Head of caudate nucleus (tissue), 42 donors: ENCODE measurements around the gene PPEF1.
"Not testable (repeated sequence)": the region's sequence is repeated elsewhere in the genome, so short reads cannot be mapped to it uniquely, and the experiment has no call there.

Experiments used
- DNase-seq, 42 donors: peaks; one replicate each; pipeline versions ENCODE4 v3.0.0 to v3.0.0-alpha.2; 2020 to 2021; ENCODE audit warnings: mixed read lengths in 7 of 42
- intact Hi-C: fragments of 100-400 bp; cut with DNase I; formaldehyde crosslinking; loops from one replicate; pipeline ENCODE4 v1.15.0; 2022

The PPEF1 gene

DNA sequence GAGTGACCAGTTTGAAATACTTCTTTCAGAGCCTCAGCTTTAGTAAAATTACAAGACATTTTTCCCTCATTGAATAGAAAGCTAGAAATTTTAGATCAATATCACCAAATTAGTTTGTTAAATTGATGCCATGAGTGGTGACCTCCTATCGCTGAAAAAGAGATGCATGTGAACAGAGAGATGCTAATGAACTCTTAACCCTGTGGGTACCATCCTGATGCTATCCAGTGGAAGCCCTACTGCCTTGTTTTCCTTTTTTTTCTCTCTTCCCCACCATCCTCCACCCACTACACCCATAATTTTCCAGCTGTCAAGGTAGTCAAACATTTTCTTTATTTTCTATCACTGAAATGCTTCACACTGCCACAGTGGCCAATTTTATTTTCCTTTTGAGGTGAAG, 61.9 kb downstream of the PPEF1 start:
- intact Hi-C loops: no loop called here
- no peak for DNase-seq

DNA sequence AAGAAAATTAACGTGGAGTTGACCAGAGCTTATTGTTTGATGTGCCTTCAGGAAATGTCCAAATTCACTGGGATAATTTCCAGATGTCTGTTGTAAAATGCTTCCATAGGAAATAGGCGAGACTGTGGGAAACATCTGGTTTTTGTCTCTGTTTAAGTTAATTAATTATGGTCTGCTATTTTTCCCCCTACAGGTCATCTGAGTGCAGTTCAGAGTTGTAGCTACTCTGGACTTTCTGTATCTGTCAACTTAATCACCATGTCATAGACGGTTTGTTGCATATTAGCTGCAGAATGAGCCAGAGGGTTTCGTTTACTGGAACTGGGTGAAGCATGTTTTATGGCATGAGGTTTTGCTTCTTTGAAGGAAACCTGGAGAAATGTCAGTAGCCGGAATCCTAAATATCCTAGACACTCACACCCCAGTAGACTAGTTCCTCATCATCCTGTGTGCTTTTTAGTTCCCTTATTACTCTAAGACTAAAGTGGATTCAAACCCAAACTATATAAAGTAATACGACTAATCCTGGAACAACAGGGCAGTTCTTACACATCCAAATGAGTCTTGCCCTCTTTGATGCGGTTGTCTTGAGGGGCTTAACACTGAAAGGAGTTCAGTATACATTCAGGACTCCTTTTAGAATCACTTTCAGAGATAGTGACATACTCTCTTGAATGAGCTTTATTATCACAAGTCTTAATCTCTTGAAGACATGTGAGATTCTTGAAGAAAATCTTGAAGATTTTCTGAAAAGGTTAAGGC, 62.5 kb downstream of the PPEF1 start:
- no peak for DNase-seq
- intact Hi-C loops: no loop called here

DNA sequence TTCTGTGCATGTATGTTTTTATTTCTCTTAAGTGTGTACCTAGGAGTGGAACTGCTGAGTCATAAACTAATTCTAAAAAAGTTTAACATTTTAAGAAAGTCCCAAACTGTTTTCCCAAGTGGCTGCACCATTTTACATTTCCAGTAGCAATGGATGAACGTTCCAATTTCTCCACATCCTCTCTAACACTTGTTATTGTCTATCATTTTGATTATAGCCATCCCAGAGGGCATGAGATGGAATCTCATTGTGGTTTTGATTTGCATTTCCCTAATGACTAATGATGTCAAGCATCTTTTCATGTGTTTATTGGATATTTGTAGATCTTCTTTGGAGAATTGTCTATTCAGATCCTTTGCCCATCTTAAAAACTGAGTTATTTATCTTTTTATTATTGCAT, 82.5 kb downstream of the PPEF1 start:
- intact Hi-C loops: no loop called here

DNA sequence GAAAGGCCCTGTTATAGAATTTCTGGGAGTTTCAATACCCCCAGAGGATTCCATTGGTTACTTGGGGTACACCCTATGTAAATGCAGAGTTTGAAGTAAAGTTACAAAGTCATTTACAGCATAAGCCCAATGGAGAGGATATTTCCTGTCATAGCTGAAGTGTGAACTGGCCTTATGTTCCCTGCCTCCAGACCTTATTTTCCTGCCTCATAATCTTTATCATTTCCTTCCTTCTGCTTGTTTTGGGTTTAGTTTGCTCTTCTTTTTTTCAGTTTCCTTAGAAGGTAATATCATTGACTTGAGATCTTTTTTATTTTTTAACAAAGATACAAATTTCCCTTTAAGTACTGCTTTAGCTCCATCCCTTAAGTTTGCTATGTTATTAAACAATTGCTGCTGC, 85.4 kb downstream of the PPEF1 start:
- DNase-seq: no peak
- intact Hi-C loops: no loop called here

More for the DNA sequence above, 82.5 kb downstream of the PPEF1 start:
- DNase-seq: no peak

DNA sequence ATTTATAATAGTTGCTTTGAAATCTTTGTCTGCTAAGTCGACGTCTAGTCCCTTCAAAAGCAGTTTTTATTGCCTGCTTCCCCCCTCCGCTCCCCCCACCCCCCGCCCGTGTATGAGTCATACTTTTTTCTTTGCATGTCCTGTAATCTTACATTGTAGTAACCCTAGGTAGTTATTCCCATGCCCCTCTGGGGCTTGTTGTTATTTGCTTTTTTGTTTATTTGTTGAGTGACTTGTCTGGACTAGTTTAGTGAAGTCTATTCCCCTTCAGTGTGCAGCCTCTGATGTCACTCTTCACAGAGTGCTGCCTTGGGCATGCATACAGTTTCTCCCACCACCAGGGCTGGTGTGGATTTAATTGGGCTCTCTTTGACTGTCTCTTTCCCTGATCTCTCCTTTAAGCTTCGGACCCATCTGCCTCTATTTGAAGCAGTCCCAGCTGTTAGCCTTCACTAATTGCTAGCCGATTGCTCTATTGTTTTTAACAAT, 86.2 kb downstream of the PPEF1 start:
- DNase-seq: no peak
- intact Hi-C loops: no loop called here

DNA sequence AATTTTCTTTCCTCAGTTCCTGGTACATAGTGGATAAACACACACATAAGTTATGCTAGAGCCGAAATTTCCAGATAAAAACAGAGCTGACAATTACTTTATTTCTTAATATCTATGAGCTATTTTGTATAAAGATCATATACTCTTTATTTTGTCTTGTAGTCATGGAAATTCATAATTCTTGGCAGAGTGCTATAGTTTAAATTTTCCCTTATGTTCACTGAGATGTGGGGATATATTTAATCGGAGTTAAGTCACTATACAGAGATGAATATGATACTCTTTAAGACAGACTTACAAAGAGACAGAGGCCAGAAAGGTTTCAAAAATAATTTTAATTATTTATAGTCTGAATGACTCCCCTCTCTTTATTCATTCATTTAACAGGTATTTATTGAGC, 89.7 kb downstream of the PPEF1 start:
- no peak for DNase-seq
- intact Hi-C loops: no loop called here

DNA sequence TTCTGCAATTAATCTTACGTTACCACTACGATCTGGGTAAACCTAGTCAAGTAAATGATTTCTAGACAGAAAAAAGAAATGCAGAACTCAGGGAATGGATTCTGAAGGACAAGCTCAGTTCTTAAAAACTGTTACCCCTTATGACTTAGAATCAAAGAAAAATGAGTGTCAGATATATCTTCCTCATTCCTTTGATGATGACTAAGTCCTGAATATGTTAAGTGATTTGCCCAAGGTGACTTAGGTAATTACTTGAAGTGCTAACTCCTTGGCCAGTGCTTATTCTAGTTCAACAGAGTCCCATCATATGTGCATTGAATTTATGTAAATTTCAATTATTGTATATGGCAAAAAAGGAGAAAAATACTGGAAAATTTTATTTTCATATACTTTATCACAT, 92.5 kb downstream of the PPEF1 start:
- no peak for DNase-seq
- intact Hi-C loops: no loop called here

DNA sequence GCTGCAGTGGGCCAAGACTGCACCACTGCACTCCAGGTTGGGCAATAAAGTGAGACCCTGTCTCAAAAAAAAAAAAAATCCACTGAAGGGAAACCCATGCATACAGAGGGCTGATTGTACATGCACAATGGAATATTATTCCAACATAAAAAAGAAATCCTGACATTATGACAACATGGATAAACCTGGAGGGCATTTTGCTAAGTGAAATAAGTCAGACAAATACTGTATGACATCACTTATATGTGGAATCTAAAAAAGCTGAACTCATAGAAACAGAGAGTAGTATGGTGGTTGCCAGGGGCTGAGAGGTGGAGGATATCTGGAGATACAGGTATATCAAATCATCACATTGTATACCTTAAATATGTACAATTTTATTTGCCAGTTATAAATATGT, 102.2 kb downstream of the PPEF1 start:
- DNase-seq: no peak
- intact Hi-C loops: no loop called here

DNA sequence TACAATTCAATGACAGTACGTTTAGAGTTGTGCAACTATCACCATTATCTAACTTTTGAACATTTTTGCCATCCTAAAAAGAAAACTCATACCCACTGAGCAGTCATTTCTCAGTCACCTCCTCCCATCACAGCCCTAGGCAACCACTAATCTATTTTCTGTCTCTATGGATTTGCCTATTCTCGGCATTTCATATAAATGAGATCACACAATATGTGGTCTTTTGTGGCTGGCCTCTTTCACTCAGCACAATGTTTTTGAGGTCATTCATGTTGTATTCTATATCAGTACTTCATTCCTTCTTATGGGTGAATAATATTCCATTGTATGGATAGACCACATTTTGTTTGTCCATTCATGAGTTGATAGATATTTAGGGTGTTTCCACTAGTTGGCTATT, 103.0 kb downstream of the PPEF1 start:
- DNase-seq: no peak
- intact Hi-C loops: no loop called here

DNA sequence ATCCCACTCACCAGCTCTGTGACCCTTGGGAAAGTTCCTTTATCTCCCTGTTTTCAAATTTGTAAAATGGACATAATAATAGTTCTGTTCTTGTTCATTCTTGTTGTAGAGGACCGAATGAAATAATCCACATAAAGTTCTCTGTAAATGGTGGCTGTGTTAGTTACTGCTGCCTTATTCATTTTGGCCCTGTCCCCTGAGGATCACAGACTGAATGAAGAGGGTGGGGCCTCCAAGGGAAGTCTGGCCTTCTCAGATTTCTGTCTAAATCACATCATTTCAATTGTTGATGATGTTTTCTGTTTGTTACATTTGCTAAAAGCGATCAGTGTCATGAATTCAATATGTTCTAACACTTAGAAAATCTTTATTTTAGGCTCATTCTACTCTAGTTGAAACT, 117.9 kb downstream of the PPEF1 start:
- no peak for DNase-seq
- intact Hi-C loops: no loop called here

DNA sequence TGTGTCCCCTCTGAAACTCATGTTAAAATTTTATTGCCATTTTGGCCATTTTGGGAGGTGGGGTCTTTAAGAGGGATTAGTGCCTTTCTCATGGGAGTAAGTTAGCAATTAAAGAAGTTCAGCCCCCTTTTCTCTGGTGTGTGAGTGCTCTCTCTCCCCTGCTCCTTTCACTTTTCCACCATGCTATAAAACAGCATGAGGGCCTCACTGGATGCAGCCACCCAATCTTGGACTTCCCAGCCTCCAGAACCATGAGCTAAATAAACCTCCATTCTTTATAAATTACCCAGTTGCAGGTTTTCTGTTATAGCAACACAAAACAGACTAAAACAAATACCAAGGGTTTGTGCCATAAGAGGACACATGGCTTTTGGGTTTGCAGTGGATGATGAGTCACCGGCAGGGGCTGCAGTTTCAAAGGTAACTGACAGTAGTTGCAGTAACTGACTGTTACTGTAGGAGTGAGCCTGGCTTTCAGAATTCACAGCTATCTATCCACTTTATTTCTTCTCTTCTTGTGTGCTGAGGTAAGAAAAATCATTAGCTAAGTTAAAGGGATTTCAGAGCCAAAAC, 121.5 kb downstream of the PPEF1 start:
- peak in 28 of 42 donors; percentile 4 to 72 (median 26) for DNase-seq
- intact Hi-C loops: no loop called here

DNA sequence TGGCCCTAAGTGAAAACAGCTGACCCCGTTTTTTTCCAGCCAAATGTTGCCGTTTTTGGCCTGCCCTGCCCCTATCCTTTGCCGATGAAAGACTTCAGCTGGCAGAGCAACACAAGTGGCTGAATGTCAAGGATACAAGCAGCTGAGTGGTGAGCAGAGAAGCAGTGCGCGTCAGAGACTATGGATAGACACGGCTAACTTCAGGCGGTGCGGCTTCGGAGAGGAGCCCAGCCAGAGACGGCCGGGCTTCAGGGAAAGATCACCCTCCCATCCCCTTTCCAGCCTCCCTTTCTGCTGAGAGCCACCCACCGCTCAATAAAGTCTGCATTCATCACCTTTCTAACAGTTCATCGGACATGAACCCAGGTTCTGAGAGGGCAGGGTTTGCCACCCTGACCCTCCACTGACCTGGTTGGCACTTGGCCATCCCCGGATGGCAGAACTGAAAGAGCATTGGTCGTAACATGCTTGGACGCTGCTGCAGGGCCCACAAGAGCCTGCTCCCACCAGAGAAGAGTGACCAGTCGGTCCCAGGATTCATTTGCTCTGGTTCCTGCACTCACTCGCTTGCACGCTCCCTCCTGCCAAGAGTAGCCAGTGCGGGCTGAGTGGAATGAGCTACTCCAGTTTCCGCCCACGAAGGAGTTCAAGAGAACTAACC, 125.8 kb downstream of the PPEF1 start:
- intact Hi-C loops: no loop called here
- DNase-seq: peak in 12 of 42 donors; percentile 1 to 44 (median 14)

DNA sequence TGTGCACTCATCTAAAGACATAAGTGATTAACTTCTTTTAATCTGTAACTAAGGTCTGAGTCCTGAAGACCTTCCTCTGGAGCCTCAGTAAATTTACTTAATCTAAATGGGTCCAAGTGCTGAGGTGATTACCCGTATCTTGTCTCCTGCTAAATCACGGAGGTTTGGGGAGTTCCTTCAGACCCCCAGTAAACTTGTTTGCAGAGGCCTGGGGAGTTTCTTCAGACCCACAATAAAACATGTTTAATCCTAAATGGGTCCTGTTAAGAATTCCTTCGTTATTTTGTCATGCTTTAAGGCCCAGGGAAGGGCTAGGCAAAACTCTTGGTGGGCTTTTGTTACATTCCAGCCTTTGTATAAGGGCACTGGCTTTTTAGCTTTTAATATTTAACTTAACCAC, 140.5 kb downstream of the PPEF1 start:
- DNase-seq, intact Hi-C loops: not testable (repeated sequence)

DNA sequence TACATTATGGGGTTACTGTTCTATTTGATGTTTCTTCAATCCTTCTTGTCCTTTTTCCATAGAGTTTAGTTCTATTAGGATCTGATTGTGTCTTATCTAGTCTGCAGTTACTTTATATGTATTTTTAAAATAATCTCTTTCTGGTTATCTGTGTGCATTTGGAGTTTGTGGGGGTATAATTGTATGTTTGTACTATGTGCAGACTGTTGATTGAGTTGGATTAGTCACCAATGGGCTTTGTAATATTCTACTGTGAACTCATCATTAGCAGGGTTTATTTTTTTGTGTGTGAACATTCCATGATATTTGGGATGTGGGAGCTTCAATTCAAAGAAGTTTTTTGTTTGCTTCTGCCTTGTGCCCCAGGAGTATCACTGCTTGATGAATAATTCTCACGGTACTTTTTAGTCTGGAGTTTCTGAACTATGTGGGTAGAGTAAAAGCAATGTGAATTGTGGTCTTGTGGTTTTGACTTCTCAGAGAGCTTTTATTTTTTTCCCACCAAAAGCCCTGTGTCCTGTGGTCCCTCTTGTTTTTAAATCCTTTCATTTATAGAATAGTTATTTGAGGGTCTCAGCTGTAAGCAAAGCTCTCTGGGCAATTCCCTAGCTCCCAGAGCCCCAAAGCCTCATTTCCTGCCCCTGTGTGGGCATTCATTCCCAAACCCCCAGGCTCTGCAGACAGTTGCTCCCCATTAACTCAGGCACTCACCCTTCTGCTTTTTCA, 148.6 kb downstream of the PPEF1 start:
- intact Hi-C loops: no loop called here
- no peak for DNase-seq

DNA sequence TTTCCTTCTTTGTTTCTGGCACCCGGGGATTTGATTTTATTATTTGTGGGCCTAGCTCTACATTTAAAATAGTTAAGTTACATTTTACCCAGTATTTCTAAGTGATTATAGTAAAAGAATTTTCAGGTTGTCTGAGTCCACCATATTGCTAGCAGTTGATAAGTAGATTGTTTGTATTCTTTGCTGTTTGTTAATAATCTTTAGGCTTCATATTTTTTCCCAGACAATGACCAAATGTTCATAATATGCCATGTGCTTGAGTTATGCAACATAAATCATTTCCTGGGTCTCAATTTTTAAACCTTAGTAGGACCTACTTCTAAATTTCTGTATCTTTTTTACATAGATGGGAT, 149.2 kb downstream of the PPEF1 start:
- DNase-seq: no peak
- intact Hi-C loops: no loop called here

DNA sequence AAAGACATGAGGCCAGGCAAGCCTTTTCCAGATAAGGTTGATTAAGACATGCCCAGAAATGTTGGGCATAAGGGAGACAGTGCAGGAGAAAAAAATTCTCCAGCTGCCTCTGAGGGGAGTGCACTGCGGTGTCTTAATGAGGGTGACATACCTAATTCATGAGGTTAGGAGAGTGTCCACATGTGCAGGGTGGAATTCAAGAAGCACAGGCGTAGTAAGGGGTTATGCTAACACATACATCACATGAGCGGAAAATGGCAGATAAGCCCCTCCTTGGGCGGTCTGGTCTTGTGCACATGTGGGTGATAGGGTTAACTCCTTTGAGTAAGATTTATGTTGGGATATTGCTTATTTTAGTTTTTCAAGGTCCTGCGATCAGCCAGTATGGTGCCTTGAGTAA, 154.1 kb downstream of the PPEF1 start:
- no peak for DNase-seq
- intact Hi-C loops: no loop called here

DNA sequence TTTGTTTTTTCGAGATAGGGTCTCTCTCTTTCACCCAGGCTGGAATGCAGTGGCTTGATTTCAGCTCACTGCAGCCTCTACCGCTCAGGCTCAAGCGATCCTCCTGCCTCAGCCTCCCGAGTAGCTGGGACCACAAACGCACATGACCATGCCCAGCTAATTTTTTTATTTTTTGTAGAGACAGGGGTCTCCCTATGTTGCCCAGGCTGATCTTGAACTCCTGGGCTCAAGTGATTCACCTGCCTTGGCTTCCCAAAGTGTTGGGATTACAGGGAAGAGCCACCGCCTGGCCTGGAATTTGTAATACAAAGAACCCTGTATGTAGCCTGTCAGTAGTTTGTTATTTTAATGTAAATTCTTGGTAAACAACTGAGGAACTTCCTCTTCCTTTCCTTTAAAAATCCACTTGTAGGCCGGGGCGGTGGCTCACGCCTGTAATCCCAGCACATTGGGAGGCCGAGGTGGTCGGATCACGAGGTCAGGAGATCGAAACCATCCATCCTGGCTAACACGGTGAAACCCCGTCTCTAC, 157.0 kb downstream of the PPEF1 start:
- no peak for DNase-seq
- intact Hi-C loops: no loop called here

DNA sequence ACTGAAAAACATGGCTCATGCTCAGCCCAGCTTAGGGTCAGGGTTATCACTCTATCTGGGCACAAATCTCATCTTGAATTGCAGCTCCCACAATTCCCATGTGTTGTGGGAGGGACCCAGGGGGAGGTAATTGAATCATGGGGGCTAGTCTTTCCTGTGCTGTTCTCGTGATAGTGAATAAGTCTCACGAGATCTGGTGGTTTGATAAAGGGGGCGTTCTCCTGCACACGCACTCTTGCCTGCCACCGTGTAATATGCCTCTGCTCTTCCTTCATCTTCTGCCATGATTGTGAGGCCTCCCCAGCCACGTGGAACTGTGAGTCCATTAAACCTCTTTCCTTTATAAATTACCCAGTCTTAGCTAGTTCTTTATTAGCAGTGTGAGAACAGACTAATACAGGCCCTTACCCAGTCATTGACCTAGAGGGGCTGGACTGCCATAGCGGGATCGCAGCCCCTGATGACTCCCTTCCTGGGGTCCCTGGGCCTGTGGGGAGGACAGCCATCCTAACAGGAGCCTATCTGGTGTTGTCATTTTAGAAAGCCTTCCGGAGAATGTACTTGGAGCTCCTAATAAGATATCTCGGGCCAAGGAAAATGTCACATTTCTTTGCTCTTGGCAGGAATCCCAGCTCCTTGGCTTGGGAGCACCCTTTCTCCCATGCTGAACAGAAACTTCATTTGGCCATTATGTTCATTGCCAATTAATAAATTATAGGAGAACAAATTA, 163.9 kb downstream of the PPEF1 start:
- DNase-seq: no peak

DNA sequence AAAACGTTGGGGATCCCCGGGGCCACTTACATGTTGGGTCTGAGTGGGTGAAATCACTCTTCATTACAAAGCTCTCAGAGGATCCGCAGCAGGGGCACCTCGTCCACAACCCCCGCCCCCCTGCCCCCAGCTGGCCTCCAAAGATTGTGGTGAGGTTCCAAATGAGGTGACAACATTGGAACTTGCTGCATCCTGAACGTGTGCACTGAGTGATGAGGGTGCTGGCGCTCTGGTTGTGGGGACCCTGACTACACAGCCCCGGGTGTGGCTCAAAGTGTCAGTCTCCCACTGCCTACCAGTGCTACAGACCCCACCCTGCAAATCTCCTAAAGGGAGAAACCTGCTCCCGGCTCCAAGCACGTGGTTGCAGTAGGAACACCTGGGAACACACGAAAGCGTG, 164.5 kb downstream of the PPEF1 start:
- DNase-seq: peak in 1 of 42 donors; percentile 16
- intact Hi-C loops: no loop called here

More for the DNA sequence above, 163.9 kb downstream of the PPEF1 start:
- intact Hi-C loops: no loop called here
